ENCODE measurements around the gene RHOV. TPM values are rescaled to one million over a fixed set of nuclear protein-coding genes. Genes with fewer than 3 reads are reported as not detected.

RHOV gene
- total and polyA plus RNA-seq, 3 experiments from 2014 or later: 0.24 to 0.40 TPM; not detected in 1

DNA sequence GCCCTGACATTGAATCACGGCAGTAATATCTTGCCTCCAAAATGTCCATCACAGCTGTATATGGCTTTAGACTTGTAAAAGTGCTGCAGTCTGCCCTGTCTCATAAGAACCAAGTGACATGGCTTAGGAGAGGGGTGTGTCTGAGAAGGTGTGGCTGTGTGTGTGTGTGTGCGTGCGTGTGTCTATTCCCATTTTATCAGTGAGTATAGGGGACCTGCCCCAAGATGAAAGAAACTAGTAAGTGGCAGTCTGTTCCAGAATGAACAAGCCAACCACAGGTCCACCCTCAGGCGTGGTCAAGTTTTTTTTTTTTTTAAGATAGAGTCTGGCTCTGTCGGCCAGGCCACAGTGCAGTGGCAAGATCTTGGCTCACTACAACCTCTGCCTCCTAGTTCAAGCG is 5.6 kb upstream of the RHOV start:
- no peak overlapping the region for H3K27ac Mint-ChIP-seq
- H3K4me3 ChIP-seq (ENCODE audit: low read length): no peak overlapping the region
- H3K27me3 ChIP-seq (ENCODE audit: insufficient read depth, low read length, poor library complexity, severe bottlenecking): peaks cover under 1% of the 10 kb centered on the region
- CTCF ChIA-PET: no interaction called here
- H3K27ac ChIP-seq (ENCODE audit: low read depth, low read length): no peak overlapping the region
- DNase-seq: no peak
- H3K9me3 Mint-ChIP-seq: no peaks in the 10 kb centered on the region
- no peaks in the 10 kb centered on the region for H3K36me3 ChIP-seq (ENCODE audit: insufficient read depth, low read length)
- peaks cover 2% of the 10 kb centered on the region in 2 donors for H3K27me3 Mint-ChIP-seq
- no peak overlapping the region for H3K4me3 Mint-ChIP-seq
- POLR2A ChIA-PET: no interaction called here
- H3K9me3 ChIP-seq (ENCODE audit: low read length): no peaks in the 10 kb centered on the region
- H3K36me3 Mint-ChIP-seq: no peaks in the 10 kb centered on the region
- H3K4me1 Mint-ChIP-seq: peaks cover 4 to 9% (median 5%) of the 10 kb centered on the region in 3 donors
- H3K4me1 ChIP-seq (ENCODE audit: insufficient read depth, low read length): peaks cover 6% of the 10 kb centered on the region

DNA sequence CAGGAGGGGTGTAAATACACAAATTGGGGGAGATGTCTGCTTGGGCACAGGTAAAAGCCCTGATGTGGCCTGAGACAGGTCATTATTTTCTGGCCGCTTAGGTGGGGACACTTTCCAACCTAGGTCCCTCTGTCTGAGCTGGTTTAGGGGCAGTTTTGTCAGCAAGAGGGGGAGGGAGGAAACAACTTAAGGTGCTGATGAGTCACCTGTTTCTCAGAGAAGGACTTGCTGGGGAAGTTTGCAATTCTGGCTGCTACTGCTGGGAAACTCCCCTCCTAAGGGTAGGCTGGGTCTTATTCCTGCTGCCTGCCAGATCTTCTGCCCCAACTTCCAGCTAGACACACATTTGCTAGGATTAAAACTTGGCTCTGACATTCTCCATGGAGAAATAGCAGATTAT is 4.8 kb upstream of the RHOV start:
- Histone ChIP-seq H3K4me3 (ENCODE audit: low read length) (no peak overlapping the region), H3K9me3 (ENCODE audit: low read length) (no peaks in the 10 kb centered on the region), H3K27ac (ENCODE audit: low read depth, low read length) (no peak overlapping the region), H3K36me3 (ENCODE audit: insufficient read depth, low read length) (no peaks in the 10 kb centered on the region), H3K4me1 (ENCODE audit: insufficient read depth, low read length) (no peaks in the 10 kb centered on the region), H3K27me3 (ENCODE audit: insufficient read depth, low read length, poor library complexity, severe bottlenecking) (peaks cover 5% of the 10 kb centered on the region)
- Mint-ChIP-seq H3K4me3 (peak overlapping the region in 2 of 7 donors; percentile 48 to 51), H3K4me1 (peaks cover 4 to 8% (median 5%) of the 10 kb centered on the region in 3 donors), H3K27me3 (peaks cover 6 to 8% of the 10 kb centered on the region in 2 donors), H3K9me3 (no peaks in the 10 kb centered on the region), H3K36me3 (no peaks in the 10 kb centered on the region), H3K27ac (no peak overlapping the region)
- POLR2A ChIA-PET: no interaction called here
- DNase-seq: no peak
- CTCF ChIA-PET: no interaction called here

DNA sequence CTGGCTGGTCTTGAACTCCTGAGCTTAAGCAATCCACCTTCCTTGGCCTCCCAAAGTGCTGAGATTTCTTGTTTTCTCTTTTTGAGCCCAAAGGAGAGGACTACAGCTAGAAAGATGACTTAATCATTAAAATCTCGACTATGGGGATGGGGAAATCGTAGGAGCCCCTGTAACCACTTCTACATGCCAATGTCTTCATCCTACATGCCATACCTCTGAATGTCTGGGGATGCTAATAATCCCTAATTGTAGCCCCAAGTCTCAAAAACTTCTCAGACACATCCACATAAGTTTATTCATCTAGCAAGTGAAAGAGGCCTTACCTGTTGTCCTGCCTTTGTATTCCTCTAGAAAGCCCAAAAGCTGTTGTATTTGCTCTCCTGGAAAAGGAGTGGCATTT is 3.7 kb upstream of the RHOV start:
- Histone ChIP-seq H3K9me3 (ENCODE audit: low read length) (no peaks in the 10 kb centered on the region), H3K36me3 (ENCODE audit: insufficient read depth, low read length) (no peaks in the 10 kb centered on the region), H3K4me3 (ENCODE audit: low read length) (no peak overlapping the region), H3K27me3 (ENCODE audit: insufficient read depth, low read length, poor library complexity, severe bottlenecking) (peaks cover 5% of the 10 kb centered on the region), H3K27ac (ENCODE audit: low read depth, low read length) (no peak overlapping the region), H3K4me1 (ENCODE audit: insufficient read depth, low read length) (peaks cover 3% of the 10 kb centered on the region)
- Mint-ChIP-seq H3K4me3 (no peak overlapping the region), H3K4me1 (peaks cover 5 to 8% (median 7%) of the 10 kb centered on the region in 3 donors), H3K9me3 (no peaks in the 10 kb centered on the region), H3K27me3 (peaks cover 6 to 8% of the 10 kb centered on the region in 2 donors), H3K27ac (no peak overlapping the region), H3K36me3 (no peaks in the 10 kb centered on the region)
- ChIA-PET POLR2A (no interaction called here), CTCF (interaction anchor here (1.1 kb wide), 1 partner anchor 14 kb away, joined by 3 read pairs; no protein-coding TSS in a partner anchor)
- no peak for DNase-seq

DNA sequence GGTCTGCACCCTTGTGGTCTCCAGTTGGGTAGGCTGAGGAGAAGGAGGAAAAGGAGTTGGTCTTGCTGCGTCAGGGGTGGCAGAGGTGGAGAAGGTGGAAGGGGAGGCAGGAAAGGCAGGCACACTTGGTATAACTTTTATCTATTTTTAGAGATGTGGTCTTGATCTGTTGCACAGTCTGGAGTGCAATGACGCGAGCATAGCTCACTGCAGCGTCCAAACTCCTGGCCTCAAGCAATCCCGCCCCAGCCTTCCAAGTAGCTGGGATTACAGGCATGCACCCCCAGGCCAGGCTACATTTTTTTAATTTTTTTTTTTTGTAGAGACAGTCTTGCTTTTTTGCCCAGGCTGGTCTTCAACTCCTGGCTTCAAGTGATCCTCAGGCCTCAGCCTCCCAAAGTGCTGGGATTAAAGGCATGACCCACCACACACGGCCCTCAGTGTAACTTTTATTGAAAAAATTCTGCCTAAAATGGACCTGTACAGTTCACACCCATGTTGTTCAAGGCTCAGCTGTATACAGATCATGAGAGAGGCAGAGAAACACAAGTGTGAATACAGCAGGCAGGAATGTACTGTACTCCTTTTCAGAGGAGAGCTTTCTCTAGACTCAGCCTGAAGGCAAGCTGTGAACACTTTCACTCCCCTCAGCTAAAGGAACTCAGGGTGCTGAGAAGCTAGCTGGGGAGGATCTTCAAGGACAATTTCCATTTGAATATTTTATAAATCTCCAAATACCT is 2.1 kb upstream of the RHOV start:
- DNase-seq: no peak
- H3K27ac ChIP-seq (ENCODE audit: low read depth, low read length): no peak overlapping the region
- H3K4me1 ChIP-seq (ENCODE audit: insufficient read depth, low read length): peaks cover 3% of the 10 kb centered on the region
- Mint-ChIP-seq H3K27me3 (peaks cover 8 to 9% of the 10 kb centered on the region in 2 donors), H3K36me3 (no peaks in the 10 kb centered on the region), H3K4me3 (peak overlapping the region in 1 of 7 donors; percentile 13), H3K4me1 (peaks cover 5 to 8% (median 7%) of the 10 kb centered on the region in 3 donors), H3K9me3 (no peaks in the 10 kb centered on the region), H3K27ac (no peak overlapping the region)
- peaks cover 5% of the 10 kb centered on the region for H3K27me3 ChIP-seq (ENCODE audit: insufficient read depth, low read length, poor library complexity, severe bottlenecking)
- no peak overlapping the region for H3K4me3 ChIP-seq (ENCODE audit: low read length)
- ChIA-PET CTCF (interaction anchor here (1.5 kb wide), 1 partner anchor 19 kb away, joined by 5 read pairs; the partner anchor contains the start of gene VPS18), POLR2A (no interaction called here)
- no peaks in the 10 kb centered on the region for H3K9me3 ChIP-seq (ENCODE audit: low read length)
- H3K36me3 ChIP-seq (ENCODE audit: insufficient read depth, low read length): no peaks in the 10 kb centered on the region

DNA sequence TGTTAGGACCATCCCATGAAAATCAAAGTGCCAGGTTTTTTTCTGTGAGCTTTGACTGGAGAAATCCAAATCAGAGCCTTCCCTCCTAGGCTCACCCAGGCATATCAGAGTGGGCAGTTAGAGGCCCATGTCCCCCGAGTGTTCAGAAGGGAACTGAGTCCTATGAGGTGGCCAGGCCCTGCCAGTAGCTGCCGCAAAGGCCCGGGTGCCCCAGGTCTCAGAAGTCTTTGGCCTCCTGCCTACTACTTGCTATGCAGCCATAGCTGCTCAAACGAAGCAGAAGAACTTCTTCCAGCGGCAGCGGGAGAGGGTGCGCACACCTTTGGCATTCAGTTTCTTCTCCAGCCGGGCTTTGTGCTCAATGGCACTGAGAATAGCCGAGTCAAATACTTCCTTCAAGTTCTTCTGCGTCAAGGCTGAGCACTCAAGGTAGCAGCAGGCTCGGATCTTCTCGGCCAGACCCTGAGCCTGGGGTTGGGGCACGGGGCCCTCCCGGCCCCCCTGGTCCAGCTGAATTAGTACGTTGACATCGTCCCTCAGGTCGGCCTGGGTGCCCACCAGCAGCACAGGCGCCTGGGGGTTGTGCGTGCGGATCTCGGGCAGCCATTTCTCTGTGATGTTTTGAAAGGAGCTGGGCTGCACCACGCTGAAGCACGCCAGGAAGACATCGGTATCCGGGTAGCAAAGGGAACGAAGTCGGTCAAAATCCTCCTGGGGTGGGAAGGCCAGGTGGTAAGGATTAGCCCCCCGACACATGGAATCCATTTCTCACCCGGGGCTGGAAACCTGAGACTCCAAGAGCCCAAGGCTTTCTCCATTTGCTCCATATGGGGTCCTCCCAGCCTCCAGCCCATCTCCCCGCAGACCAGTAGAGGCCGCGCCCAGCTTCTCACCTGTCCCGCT is 992 bp downstream of the RHOV start:
- CTCF ChIA-PET: interaction anchor here (0.6 to 5.7 kb wide), 6 partner anchors 16 to 733 kb away, joined by 3 to 29 read pairs (median 5); partner anchors contain the start of genes SPINT1 and VPS18

DNA sequence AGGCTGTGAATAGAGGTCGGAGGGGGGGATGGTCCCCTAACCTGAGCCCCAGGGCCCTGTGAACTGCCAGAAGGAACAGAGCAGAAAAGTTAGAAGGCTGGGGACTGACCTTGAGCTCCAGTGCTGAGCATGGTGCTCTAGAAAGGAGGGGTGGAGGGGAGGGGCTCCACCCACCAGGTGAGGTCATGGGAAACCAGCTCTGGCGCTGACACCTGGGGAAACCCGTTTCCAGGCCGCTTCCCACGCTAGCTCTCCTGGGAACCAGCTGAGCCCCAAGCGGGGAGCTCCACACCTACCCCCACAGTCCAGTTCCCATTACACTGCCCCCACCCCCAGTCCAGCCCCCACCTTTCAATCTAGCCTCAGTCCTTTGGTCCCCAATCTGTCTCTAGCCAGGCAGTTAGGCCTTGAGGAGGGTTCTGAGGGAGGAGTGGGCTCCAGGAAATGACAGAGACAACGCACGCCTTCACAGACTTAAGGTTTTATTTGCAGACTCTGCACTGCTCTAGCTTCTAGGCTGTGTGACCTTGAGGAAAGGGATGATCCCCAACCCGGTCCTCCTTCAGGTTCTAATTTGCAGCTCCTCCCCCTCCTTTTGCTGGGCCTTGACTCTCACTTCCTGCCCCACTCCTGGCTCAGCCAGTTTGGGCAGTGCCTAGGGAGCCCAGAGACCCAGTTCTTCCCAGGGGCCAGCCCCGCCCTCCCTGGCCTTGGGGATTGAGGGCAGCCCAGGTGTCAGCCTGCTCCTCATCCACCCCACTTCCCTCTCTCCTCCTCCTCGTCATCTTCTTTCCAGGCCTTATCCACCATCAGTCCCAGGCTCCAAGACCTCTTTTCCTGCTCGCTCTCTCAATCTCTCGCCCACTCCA is 2.1 kb downstream of the RHOV start:
- POLR2A ChIA-PET: no interaction called here
- H3K36me3 ChIP-seq (ENCODE audit: insufficient read depth, low read length): no peaks in the 10 kb centered on the region
- H3K27ac ChIP-seq (ENCODE audit: low read depth, low read length): no peak overlapping the region
- Mint-ChIP-seq H3K27ac (peak overlapping the region in 2 of 8 donors; percentile 23 to 33), H3K36me3 (no peaks in the 10 kb centered on the region), H3K4me3 (peak overlapping the region in 5 of 7 donors; percentile 12 to 88 (median 28)), H3K27me3 (peaks cover 8 to 9% of the 10 kb centered on the region in 2 donors), H3K4me1 (peaks cover 5 to 7% (median 5%) of the 10 kb centered on the region in 3 donors), H3K9me3 (no peaks in the 10 kb centered on the region)
- CTCF ChIA-PET: interaction anchor here (1.6 to 5.7 kb wide), 3 partner anchors 20 to 28 kb away, joined by 6 to 29 read pairs (median 9); partner anchors contain the start of genes SPINT1 and VPS18
- peaks cover 5% of the 10 kb centered on the region for H3K27me3 ChIP-seq (ENCODE audit: insufficient read depth, low read length, poor library complexity, severe bottlenecking)
- no peak overlapping the region for H3K4me3 ChIP-seq (ENCODE audit: low read length)
- H3K9me3 ChIP-seq (ENCODE audit: low read length): no peaks in the 10 kb centered on the region
- DNase-seq: no peak
- H3K4me1 ChIP-seq (ENCODE audit: insufficient read depth, low read length): peaks cover 3% of the 10 kb centered on the region

More for the DNA sequence above, 992 bp downstream of the RHOV start:
- Mint-ChIP-seq H3K4me3 (peak overlapping the region; percentile 54 to 85 (median 69)), H3K9me3 (no peaks in the 10 kb centered on the region), H3K36me3 (no peaks in the 10 kb centered on the region), H3K4me1 (peaks cover 5 to 7% (median 5%) of the 10 kb centered on the region in 3 donors), H3K27me3 (peaks cover 8 to 9% of the 10 kb centered on the region in 2 donors), H3K27ac (no peak overlapping the region)
- Histone ChIP-seq H3K9me3 (ENCODE audit: low read length) (no peaks in the 10 kb centered on the region), H3K4me1 (ENCODE audit: insufficient read depth, low read length) (peaks cover 3% of the 10 kb centered on the region), H3K27me3 (ENCODE audit: insufficient read depth, low read length, poor library complexity, severe bottlenecking) (peaks cover 5% of the 10 kb centered on the region), H3K36me3 (ENCODE audit: insufficient read depth, low read length) (no peaks in the 10 kb centered on the region), H3K4me3 (ENCODE audit: low read length) (peak overlapping the region; percentile 65), H3K27ac (ENCODE audit: low read depth, low read length) (no peak overlapping the region)
- no peak for DNase-seq
- POLR2A ChIA-PET: interaction anchor here (1.0 kb wide), 1 partner anchor 21 kb away, joined by 4 read pairs; no protein-coding TSS in a partner anchor

DNA sequence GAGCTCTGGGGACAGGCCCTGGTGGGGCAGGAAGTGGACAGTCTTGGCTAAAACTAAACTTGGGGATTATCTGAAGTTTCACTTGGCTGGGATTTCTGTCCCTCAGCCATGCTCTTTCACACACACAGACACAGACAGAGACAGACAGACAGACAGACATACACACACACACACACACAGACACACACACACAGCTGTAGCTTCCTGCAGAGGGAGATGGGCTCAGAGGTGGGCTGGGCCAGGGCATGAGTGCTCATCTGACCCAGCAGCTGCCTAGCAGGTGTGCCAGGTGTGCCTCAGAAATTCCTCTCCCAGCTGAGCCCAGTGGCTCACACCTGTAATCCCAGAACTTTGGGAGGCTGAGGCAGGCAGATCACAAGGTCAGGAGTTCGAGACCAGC is 3.3 kb downstream of the RHOV start:
- H3K36me3 Mint-ChIP-seq: no peaks in the 10 kb centered on the region
- POLR2A ChIA-PET: no interaction called here

More for the DNA sequence above, 3.3 kb downstream of the RHOV start:
- Mint-ChIP-seq H3K27me3 (peaks cover 8 to 9% of the 10 kb centered on the region in 2 donors), H3K4me3 (no peak overlapping the region), H3K27ac (peak overlapping the region in 2 of 8 donors; percentile 55 to 87), H3K4me1 (peaks cover 5 to 7% (median 5%) of the 10 kb centered on the region in 3 donors), H3K9me3 (no peaks in the 10 kb centered on the region)
- no peaks in the 10 kb centered on the region for H3K36me3 ChIP-seq (ENCODE audit: insufficient read depth, low read length)
- CTCF ChIA-PET: interaction anchor here (1.0 to 5.7 kb wide), 4 partner anchors 21 to 71 kb away, joined by 3 to 29 read pairs (median 6); partner anchors contain the start of gene VPS18
- H3K27me3 ChIP-seq (ENCODE audit: insufficient read depth, low read length, poor library complexity, severe bottlenecking): peaks cover 5% of the 10 kb centered on the region
- no peaks in the 10 kb centered on the region for H3K9me3 ChIP-seq (ENCODE audit: low read length)
- H3K4me3 ChIP-seq (ENCODE audit: low read length): no peak overlapping the region
- H3K4me1 ChIP-seq (ENCODE audit: insufficient read depth, low read length): peaks cover 3% of the 10 kb centered on the region
- no peak for DNase-seq
- no peak overlapping the region for H3K27ac ChIP-seq (ENCODE audit: low read depth, low read length)
